ENCODE data around the gene STAT3.

- TF ChIP-seq CTCF (conservative IDR thresholded peaks at IDR 0.05; ENCODE audit: low read depth, low read length) (no peak), EZH2 (IDR thresholded peaks at IDR 0.05; ENCODE audit: borderline replicate concordance, low read depth, low read length, poor library complexity, severe bottlenecking) (no peak)
Measured at GRCh38 chr17:42301022-42301421, 87.2 kb downstream of the STAT3 start.

Measured in A673 (cell line).